ENCODE results near the gene ZNF655.

ZNF655 gene

GRCh38 chr7:99597762-99598501, 39.5 kb downstream of the ZNF655 start, which contains the start of gene TMEM225B:
Gene TMEM225B (plus strand): TSS chr7:99598267. CDS start chr7:99604389, 6,122 bp downstream.
- DNase-seq (ENCODE audit: low read depth) = no peak
- no peak within 1 kb of the TSS for H3K4me3 ChIP-seq (ENCODE audit: low read depth, low read length)
- TF ChIP-seq MYC (IDR thresholded peaks at IDR 0.05; ENCODE audit: low read depth, low read length) = no peak

- TF ChIP-seq, protein P1, sequence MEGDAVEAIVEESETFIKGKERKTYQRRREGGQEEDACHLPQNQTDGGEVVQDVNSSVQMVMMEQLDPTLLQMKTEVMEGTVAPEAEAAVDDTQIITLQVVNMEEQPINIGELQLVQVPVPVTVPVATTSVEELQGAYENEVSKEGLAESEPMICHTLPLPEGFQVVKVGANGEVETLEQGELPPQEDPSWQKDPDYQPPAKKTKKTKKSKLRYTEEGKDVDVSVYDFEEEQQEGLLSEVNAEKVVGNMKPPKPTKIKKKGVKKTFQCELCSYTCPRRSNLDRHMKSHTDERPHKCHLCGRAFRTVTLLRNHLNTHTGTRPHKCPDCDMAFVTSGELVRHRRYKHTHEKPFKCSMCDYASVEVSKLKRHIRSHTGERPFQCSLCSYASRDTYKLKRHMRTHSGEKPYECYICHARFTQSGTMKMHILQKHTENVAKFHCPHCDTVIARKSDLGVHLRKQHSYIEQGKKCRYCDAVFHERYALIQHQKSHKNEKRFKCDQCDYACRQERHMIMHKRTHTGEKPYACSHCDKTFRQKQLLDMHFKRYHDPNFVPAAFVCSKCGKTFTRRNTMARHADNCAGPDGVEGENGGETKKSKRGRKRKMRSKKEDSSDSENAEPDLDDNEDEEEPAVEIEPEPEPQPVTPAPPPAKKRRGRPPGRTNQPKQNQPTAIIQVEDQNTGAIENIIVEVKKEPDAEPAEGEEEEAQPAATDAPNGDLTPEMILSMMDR (IDR thresholded peaks at IDR 0.05; ENCODE audit: low read depth, low read length) = no peak
- TF ChIP-seq MAX (IDR thresholded peaks at IDR 0.05; ENCODE audit: low read depth, low read length) = no peak
- no peak for TF ChIP-seq POLR2A (IDR thresholded peaks at IDR 0.05; ENCODE audit: extremely low read depth, insufficient read length)
- no peak for TF ChIP-seq MYC (IDR thresholded peaks at IDR 0.05; ENCODE audit: low read depth, low read length)
- H3K4me3 ChIP-seq (ENCODE audit: low read depth, low read length) = no peak overlapping the region
- DNase-seq (ENCODE audit: low read depth) = no peak
Observed at GRCh38 chr7:99599836-99600235, 41.4 kb downstream of the ZNF655 start.

GRCh38 chr7:99601656-99602310, 43.3 kb downstream of the ZNF655 start:
- TF ChIP-seq POLR2A (IDR thresholded peaks at IDR 0.05; ENCODE audit: extremely low read depth, insufficient read length) (no peak), MYC (IDR thresholded peaks at IDR 0.05; ENCODE audit: low read depth, low read length) (no peak), MAX (IDR thresholded peaks at IDR 0.05; ENCODE audit: low read depth, low read length) (no peak)
- TF ChIP-seq, protein P1 (IDR thresholded peaks at IDR 0.05; ENCODE audit: low read depth, low read length) = no peak
- no peak overlapping the region for H3K4me3 ChIP-seq (ENCODE audit: low read depth, low read length)
- DNase-seq (ENCODE audit: low read depth) = no peak

DNA sequence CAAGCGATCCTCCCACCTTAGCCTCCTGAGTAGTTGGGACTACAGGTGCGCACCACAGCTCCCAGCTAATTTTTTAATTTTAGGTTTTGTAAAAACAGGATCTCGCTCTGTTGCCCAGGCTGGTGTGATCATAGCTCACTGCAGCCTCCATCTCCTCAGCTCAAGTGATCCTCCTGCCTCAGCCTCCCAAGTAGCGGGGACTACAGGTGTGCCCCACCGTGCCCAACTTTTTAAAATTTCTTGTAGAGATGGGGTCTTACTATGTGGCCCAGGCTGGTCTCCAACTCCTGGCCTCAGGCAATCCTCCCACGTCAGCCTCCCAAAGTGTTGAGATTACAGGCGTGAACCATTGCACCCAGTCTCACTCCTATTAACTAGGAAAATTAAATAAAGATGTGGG, 47.1 kb downstream of the ZNF655 start:
- DNase-seq (ENCODE audit: low read depth) = no peak
- H3K4me3 ChIP-seq (ENCODE audit: low read depth, low read length) = no peak overlapping the region
- TF ChIP-seq MAX (IDR thresholded peaks at IDR 0.05; ENCODE audit: low read depth, low read length) = no peak
- TF ChIP-seq, protein P1 (IDR thresholded peaks at IDR 0.05; ENCODE audit: low read depth, low read length) = no peak
- TF ChIP-seq POLR2A (IDR thresholded peaks at IDR 0.05; ENCODE audit: extremely low read depth, insufficient read length) = no peak
- TF ChIP-seq MYC (IDR thresholded peaks at IDR 0.05; ENCODE audit: low read depth, low read length) = no peak

DNA sequence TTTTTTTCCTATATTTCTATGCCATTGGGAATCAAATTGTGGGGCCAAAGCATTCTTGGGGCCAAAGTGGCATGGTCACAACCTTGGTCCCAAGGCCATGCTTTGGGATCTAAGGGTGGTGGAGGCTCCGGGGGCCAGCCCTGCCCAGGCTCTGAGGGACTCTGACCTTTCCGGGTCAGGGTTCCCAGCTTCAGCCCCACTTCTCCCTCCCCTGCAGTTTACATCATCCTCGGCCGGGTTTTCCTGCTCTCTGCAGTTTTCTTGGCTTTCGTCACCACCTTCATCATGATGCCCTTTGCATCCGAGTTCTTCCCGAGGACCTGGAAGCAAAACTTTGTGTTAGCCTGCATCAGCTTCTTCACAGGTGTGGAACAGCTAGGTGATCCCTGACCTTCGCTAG, 48.1 kb downstream of the ZNF655 start:
- TF ChIP-seq MAX (IDR thresholded peaks at IDR 0.05; ENCODE audit: low read depth, low read length) (no peak), POLR2A (IDR thresholded peaks at IDR 0.05; ENCODE audit: extremely low read depth, insufficient read length) (no peak), MYC (IDR thresholded peaks at IDR 0.05; ENCODE audit: low read depth, low read length) (no peak)
- TF ChIP-seq, protein P1 (IDR thresholded peaks at IDR 0.05; ENCODE audit: low read depth, low read length) = no peak
- DNase-seq (ENCODE audit: low read depth) = no peak
- H3K4me3 ChIP-seq (ENCODE audit: low read depth, low read length) = no peak overlapping the region

- TF ChIP-seq, protein P1 (IDR thresholded peaks at IDR 0.05; ENCODE audit: low read depth, low read length) = no peak
- TF ChIP-seq MYC (IDR thresholded peaks at IDR 0.05; ENCODE audit: low read depth, low read length) = no peak
- no peak for TF ChIP-seq MAX (IDR thresholded peaks at IDR 0.05; ENCODE audit: low read depth, low read length)
- TF ChIP-seq POLR2A (IDR thresholded peaks at IDR 0.05; ENCODE audit: extremely low read depth, insufficient read length) = no peak
- no peak overlapping the region for H3K4me3 ChIP-seq (ENCODE audit: low read depth, low read length)
- DNase-seq (ENCODE audit: low read depth) = no peak
Observed at GRCh38 chr7:99607548-99607947, 49.1 kb downstream of the ZNF655 start.
